Measurements from ENCODE around the gene GP1BB.
"Not testable (repeated sequence)": the region's sequence is repeated elsewhere in the genome, so short reads cannot be mapped to it uniquely, and the experiment has no call there.

GP1BB gene

GRCh38 chr22:19693981-19694670 lies 29.2 kb upstream of the GP1BB start:
- no peak for DNase-seq

- DNase-seq = no peak
Measured at GRCh38 chr22:19694696-19695095, 28.6 kb upstream of the GP1BB start.

GRCh38 chr22:19696504-19697276 lies 26.6 kb upstream of the GP1BB start:
- no peak for DNase-seq

- not testable (repeated sequence) for DNase-seq
Measured at GRCh38 chr22:19697871-19698270, 25.5 kb upstream of the GP1BB start.

GRCh38 chr22:19700790-19701419 lies 22.4 kb upstream of the GP1BB start:
- no peak for DNase-seq

GRCh38 chr22:19701420-19702145 lies 21.8 kb upstream of the GP1BB start:
- no peak for DNase-seq

GRCh38 chr22:19703869-19704268 lies 19.5 kb upstream of the GP1BB start:
- DNase-seq = no peak

GRCh38 chr22:19704355-19705015 lies 18.9 kb upstream of the GP1BB start:
- no peak for DNase-seq

- DNase-seq = no peak
Measured at GRCh38 chr22:19705181-19705934, 18.0 kb upstream of the GP1BB start.

- no peak for DNase-seq
Measured at GRCh38 chr22:19706661-19707151, 16.6 kb upstream of the GP1BB start.

- no peak for DNase-seq
Measured at GRCh38 chr22:19707347-19708290, 15.7 kb upstream of the GP1BB start.

- DNase-seq = no peak
Measured at GRCh38 chr22:19708321-19709011, 14.9 kb upstream of the GP1BB start.

- DNase-seq = no peak
Measured at GRCh38 chr22:19709063-19709769, 14.1 kb upstream of the GP1BB start.

- DNase-seq = no peak
Measured at GRCh38 chr22:19710020-19710768, 13.1 kb upstream of the GP1BB start.

GRCh38 chr22:19710769-19711106 lies 12.6 kb upstream of the GP1BB start:
- DNase-seq = no peak

GRCh38 chr22:19713245-19713644 lies 10.1 kb upstream of the GP1BB start:
- no peak for DNase-seq

GRCh38 chr22:19713650-19714311 lies 9.6 kb upstream of the GP1BB start:
- DNase-seq = no peak

All from NCI-H187 (cell line).